Gastroesophageal sphincter (tissue), 4 donors: ENCODE data around the gene LTB4R. TPM values are rescaled to one million over a fixed set of nuclear protein-coding genes. Genes with fewer than 3 reads are reported as not detected.

Source experiments
- ATAC-seq: fragments of 150-250 bp; one replicate; pipeline ENCODE4 v1.9.1; 2016; ENCODE audit warnings: mild to moderate bottlenecking, moderate library complexity
- H3K27ac ChIP-seq, 4 donors: fragments of 200-600 bp; sonication (generic) in 3 of 4; 1 replicate in 3 of 4; 2 replicates in 1 of 4; pipeline ENCODE4 v1.5.1; 2016 to 2019
- H3K27me3 ChIP-seq: fragments of 200-600 bp; sonication (generic); one replicate; pipeline ENCODE4 v1.5.1; 2019
- H3K36me3 ChIP-seq, 2 donors: fragments of 200-600 bp; sonication (generic); one replicate each; pipeline ENCODE4 v1.5.1; 2019; ENCODE audit warnings: control low read depth in 1 of 2
- H3K4me1 ChIP-seq, 3 donors: fragments of 200-600 bp; sonication (generic); 1 replicate in 2 of 3; 2 replicates in 1 of 3; pipeline ENCODE4 v1.5.1; 2016 to 2019; ENCODE audit warnings: control low read depth in 2 of 3
- H3K4me3 ChIP-seq, 2 donors: fragments of 200-600 bp; sonication (generic); one replicate each; pipeline ENCODE4 v1.5.1; 2019; ENCODE audit warnings: mild to moderate bottlenecking in 1 of 2, moderate library complexity in 1 of 2
- H3K9me3 ChIP-seq, 3 donors: fragments of 200-600 bp; sonication (generic); one replicate each; pipeline ENCODE4 v1.5.1; 2017 to 2019; ENCODE audit warnings: control low read depth in 2 of 3
- CTCF ChIP-seq, 4 experiments: fragments of 200-600 bp in 2 of 4; fragments of 450-650 bp in 2 of 4; sonication (generic) in 1 of 4; IDR thresholded peaks; one replicate each; pipeline ENCODE4 v1.5.1; 2017 to 2019; ENCODE audit warnings: antibody characterized with exemption in 4 of 4, mild to moderate bottlenecking in 2 of 4, moderate library complexity in 2 of 4
- EP300 ChIP-seq: sonication (generic); formaldehyde crosslinking; IDR thresholded peaks from one replicate; pipeline ENCODE4 v1.6.1; 2017; ENCODE audit warnings: antibody characterized with exemption, mild to moderate bottlenecking
- POLR2A ChIP-seq, 2 donors: fragments of 450-650 bp; IDR thresholded peaks; one replicate each; pipeline ENCODE4 v1.6.1; 2017; ENCODE audit warnings: antibody characterized with exemption in 2 of 2, mild to moderate bottlenecking in 2 of 2, moderate library complexity in 1 of 2
- POLR2AphosphoS5 ChIP-seq: sonication (generic); formaldehyde crosslinking; IDR thresholded peaks from one replicate; pipeline ENCODE4 v1.6.1; 2017; ENCODE audit warnings: antibody characterized with exemption
- WGBS, 2 donors: methylation state at CpG; one replicate each; pipeline ENCODE4 v1.1.5; 2018; ENCODE audit warnings: low coverage in 1 of 2; 5-methylcytosine and 5-hydroxymethylcytosine counted together
- total RNA-seq, 4 donors: library from RNA; depleted of rRNA; stranded (reverse); fragments of >200 nt; gene quantifications; one replicate each; pipeline ENCODE4 v1.1.0, GENCODE V29; 2016

Gene LTB4R
- total RNA-seq, 4 donors from 2014 or later: 3.0 to 4.2 (median 3.4) TPM

DNA sequence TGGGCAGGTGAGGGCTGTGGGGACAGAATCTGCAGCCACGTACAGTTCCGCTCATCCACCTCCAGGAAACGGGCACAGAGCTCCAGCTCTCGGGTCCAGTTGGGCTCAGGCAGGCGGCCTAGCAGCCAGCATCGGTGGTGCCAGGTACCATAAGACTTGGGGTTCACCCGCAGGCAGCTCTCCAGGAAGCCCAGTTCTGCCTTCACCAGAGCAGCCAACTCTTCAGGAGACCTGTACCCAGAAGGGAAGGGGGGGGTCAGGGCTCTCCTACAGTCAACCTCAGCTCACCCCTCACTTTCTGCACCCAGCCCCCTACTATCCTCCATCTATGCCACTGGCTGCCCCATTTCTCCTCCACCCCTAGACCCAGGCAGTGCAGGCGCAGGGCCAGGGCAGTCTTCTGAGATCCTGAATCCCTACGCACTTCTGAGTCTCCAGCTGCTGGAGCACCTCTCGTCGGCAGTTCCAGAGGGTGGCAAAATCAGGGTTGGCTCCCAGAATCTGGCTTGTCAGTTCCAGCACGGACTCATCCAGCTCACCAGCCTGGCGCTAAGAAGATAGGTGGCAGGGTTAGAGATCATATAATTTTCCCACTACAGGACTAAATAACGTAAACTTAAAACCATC, 41.3 kb upstream of the LTB4R start:
- WGBS, 2 donors: 84 to 100% methylated on average over 1 to 6 of the region's 14 CpGs
- Histone ChIP-seq H3K27me3 (no peaks in the 10 kb centered on the region), H3K36me3 (peaks cover 0 to 51% of the 10 kb centered on the region in 2 donors), H3K9me3 (no peaks in the 10 kb centered on the region), H3K27ac (no peak overlapping the region), H3K4me1 (peaks cover 0 to 19% (median 6%) of the 10 kb centered on the region in 3 donors), H3K4me3 (no peak overlapping the region)
- TF ChIP-seq POLR2AphosphoS5 (no peak), POLR2A (IDR thresholded peaks at IDR 0.05) (no peak), CTCF (IDR thresholded peaks at IDR 0.05) (no peak), EP300 (no peak)
- no peak for ATAC-seq

DNA sequence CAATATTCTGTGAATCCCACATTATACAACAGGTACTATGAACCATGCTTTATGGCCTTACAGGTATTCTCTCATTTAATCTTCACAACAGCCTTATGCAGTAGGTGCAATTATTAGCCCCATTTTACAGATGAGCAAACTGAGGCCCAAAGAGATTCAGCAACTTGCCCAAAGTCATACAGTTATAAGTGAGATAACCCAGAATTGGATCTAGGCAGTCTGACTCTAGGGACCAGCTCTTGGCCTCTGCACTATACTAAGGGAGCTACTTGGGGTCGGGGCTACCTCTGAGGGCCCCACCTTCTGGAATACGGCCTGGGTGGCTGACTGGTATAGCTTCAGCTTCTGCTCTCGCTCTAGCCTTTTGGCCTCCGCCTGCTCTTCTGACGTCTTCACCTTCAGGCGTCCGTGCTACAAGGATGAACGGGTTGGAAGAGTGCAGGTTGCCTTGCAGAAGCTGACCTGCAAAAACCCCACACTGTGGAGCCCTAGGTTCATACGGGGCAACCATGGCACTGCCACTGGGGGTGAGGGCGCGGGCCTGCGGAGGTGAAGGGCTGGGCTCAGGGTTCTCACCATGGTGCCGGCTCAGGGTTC, 40.7 kb upstream of the LTB4R start:
- Histone ChIP-seq H3K27ac (peak overlapping the region; percentile 89 to 98 (median 96)), H3K36me3 (peaks cover 0 to 45% of the 10 kb centered on the region in 2 donors), H3K4me1 (peaks cover 0 to 19% (median 6%) of the 10 kb centered on the region in 3 donors), H3K4me3 (peak overlapping the region; percentile 74 to 89), H3K27me3 (no peaks in the 10 kb centered on the region), H3K9me3 (no peaks in the 10 kb centered on the region)
- ATAC-seq: no peak
- WGBS, 2 donors: no CpG with 5 or more reads among the region's 13 CpGs
- TF ChIP-seq POLR2AphosphoS5 (no peak), EP300 (no peak), CTCF (IDR thresholded peaks at IDR 0.05) (no peak), POLR2A (IDR thresholded peaks at IDR 0.05) (peak in 1 of 2 donors; percentile 10)

DNA sequence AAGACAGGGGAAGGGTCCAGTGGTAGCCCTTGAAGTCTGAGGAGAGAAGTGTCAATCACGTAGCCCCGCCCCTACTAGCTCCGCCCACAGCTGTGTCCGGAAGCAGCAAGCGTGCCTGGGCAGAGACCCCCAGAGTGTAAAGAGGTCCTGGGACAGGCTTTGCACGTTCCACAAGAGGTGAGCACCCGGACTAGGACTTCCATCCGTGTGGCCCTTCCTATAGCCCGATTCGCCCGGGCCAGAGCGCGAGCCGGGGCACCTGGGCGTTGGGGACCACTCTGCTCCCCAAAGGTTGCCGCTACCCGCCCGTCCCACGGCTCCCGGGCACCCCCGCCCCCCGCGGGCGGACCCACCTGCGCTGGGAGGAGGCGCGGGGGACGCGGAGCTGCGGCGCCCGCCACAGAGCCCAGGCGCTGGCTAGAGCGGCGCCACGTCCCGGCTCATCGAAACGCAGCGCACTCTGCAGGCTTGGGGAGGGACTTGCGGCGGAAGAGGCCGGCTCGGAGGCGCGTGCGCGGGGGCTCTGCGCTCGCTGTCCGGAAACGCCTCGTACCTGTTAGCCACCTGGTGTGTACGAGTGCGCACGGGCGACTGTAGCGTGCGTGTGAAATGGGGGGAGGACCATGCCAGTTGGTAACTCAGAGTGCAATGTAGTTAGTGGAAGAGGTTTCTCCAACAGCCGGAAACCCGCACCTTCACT, 40.0 kb upstream of the LTB4R start, which contains the start of gene RABGGTA:
TSS of gene RABGGTA (minus strand) at position 464 of the 700 bp plus-strand sequence. CDS start 482 bp downstream, outside the sequence.
- Histone ChIP-seq H3K36me3 (peaks cover 0 to 38% of the 10 kb centered on the region in 2 donors), H3K27ac (peak within 1 kb of the TSS; percentile 89 to 98 (median 96)), H3K9me3 (no peaks in the 10 kb centered on the region), H3K4me3 (peak within 1 kb of the TSS; percentile 74 to 89), H3K4me1 (peaks cover 0 to 19% (median 6%) of the 10 kb centered on the region in 3 donors), H3K27me3 (no peaks in the 10 kb centered on the region)
- 0 to 2% methylated on average over 8 of the region's 61 CpGs for WGBS, 2 donors
- TF ChIP-seq EP300 (no peak), CTCF (IDR thresholded peaks at IDR 0.05) (peak in 3 of 4 experiments; percentile 77 to 88 (median 78)), POLR2AphosphoS5 (peak; percentile 45), POLR2A (IDR thresholded peaks at IDR 0.05) (peak; percentile 60 to 71)
- ATAC-seq: peak; percentile 98

DNA sequence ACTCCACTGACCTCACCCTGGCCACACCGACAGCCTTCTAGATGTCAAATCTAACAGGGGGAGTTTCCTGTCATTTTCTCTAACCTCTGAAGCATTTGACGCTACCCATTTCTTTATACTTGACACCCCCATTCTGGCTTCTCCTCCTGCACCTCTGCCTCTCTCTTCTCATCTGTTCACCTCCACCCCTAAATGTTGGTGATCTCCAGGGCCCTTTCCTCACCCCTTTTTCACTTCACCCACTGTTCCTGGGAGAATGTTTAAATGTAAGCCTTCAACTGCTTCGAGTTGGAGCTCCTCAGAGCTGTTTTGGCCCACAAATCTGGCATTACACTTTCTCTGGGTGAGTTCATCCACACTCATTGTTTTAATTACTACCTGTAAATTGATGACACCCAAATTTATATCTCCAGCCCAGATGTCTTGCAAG, 39.5 kb upstream of the LTB4R start:
- Histone ChIP-seq H3K27me3 (no peaks in the 10 kb centered on the region), H3K27ac (peak overlapping the region; percentile 89 to 98 (median 96)), H3K4me1 (peaks cover 0 to 19% (median 6%) of the 10 kb centered on the region in 3 donors), H3K9me3 (no peaks in the 10 kb centered on the region), H3K36me3 (peaks cover 0 to 33% of the 10 kb centered on the region in 2 donors), H3K4me3 (peak overlapping the region; percentile 74 to 89)
- 20 to 80% methylated on average over 1 to 3 of the region's 3 CpGs for WGBS, 2 donors
- ATAC-seq: no peak
- TF ChIP-seq CTCF (IDR thresholded peaks at IDR 0.05) (no peak), EP300 (no peak), POLR2AphosphoS5 (no peak), POLR2A (IDR thresholded peaks at IDR 0.05) (no peak)
